HCT116 (cell line): ENCODE measurements around the gene MPEG1. TPM values are rescaled to one million over a fixed set of nuclear protein-coding genes. Genes with fewer than 3 reads are reported as not detected.

Experiments used
- ATAC-seq: fragments of 200-7000 bp; cut with Tn5 transposase; 2 replicates; pipeline ENCODE4 v1.9.1; 2020; ENCODE audit warnings: mild to moderate bottlenecking, moderate library complexity
- BruUV-seq: library from RNA; stranded (reverse); fragments of 400-500 nt; replicated peaks from 2 replicates; lab custom pipeline; 2021; lab: Mats Ljungman, UMichigan
- CTCF ChIA-PET: fragments of 300-600 bp; sonication (Branson Sonifier 250); formaldehyde crosslinking; loops from one replicate; lab custom pipeline; 2021; ENCODE audit warnings: antibody characterized with exemption; lab: Charles Lee
- POLR2A ChIA-PET: fragments of 300-600, 350-600 bp; sonication (Branson Sonifier 250); formaldehyde crosslinking; loops from one replicate; lab custom pipeline; 2021; ENCODE audit warnings: antibody characterized with exemption; lab: Charles Lee
- RAD21 ChIA-PET, 2 experiments: fragments of 300-600 bp; sonication (Branson Sonifier 250); formaldehyde crosslinking; loops; one replicate each; lab custom pipeline; 2023; ENCODE audit warnings: low total read pairs in 2 of 2; ENCODE audit not compliant: uncharacterized antibody in 2 of 2, unreplicated experiment in 2 of 2, low non-redundant PET in 1 of 2; lab: Charles Lee
- DNase-seq: peaks from one replicate; pipeline ENCODE4 v3.0.0-alpha.2; 2010; ENCODE audit warnings: low read depth, low spot score
- H2AFZ ChIP-seq: fragments of 200-600 bp; shearing (Covaris generic), sonication (generic); 2 replicates; pipeline ENCODE4 v1.6.1; 2017; ENCODE audit warnings: low read depth, mixed run types, mixed read lengths, antibody characterized with exemption, low read length; ENCODE audit not compliant: poor library complexity, severe bottlenecking
- H3K27ac ChIP-seq: 2 replicates; pipeline ENCODE4 v1.5.1; 2012; ENCODE audit warnings: low read depth, low read length
- H3K27me3 ChIP-seq: fragments of 200-600 bp; sonication (generic); 2 replicates; pipeline ENCODE4 v1.6.1; 2016; ENCODE audit warnings: mixed run types, low read length, mixed read lengths; ENCODE audit not compliant: insufficient read depth
- H3K36me3 ChIP-seq, 2 experiments: fragments of 200-500 bp in 1 of 2; fragments of 200-600 bp in 1 of 2; sonication (Bioruptor generic) in 1 of 2; sonication (generic) in 1 of 2; 2 replicates each; pipeline versions ENCODE4 v1.5.1 to v1.6.1; 2014 to 2016; ENCODE audit warnings: low read length in 2 of 2, inconsistent platforms in 1 of 2, mixed read lengths in 1 of 2, mixed run types in 1 of 2; ENCODE audit not compliant: insufficient read depth in 2 of 2, control insufficient read depth in 1 of 2
- H3K4me1 ChIP-seq, 2 experiments: fragments of 200-600 bp in 1 of 2; sonication (generic) in 1 of 2; 2 replicates each; pipeline versions ENCODE4 v1.5.1 to v1.6.1; 2012 to 2017; ENCODE audit warnings: low read length in 2 of 2, inconsistent platforms in 1 of 2, mild to moderate bottlenecking in 1 of 2, mixed read lengths in 1 of 2, mixed run types in 1 of 2, moderate library complexity in 1 of 2; ENCODE audit not compliant: insufficient read depth in 2 of 2, control insufficient read depth in 1 of 2
- H3K4me2 ChIP-seq: fragments of 200-600 bp; sonication (generic); 2 replicates; pipeline ENCODE4 v1.6.1; 2017; ENCODE audit warnings: mixed run types, low read length, mixed read lengths
- H3K4me3 ChIP-seq, 2 experiments: fragments of 200-600 bp in 1 of 2; sonication (generic) in 1 of 2; replicated peaks in 1 of 2; 2 replicates each; pipeline ENCODE4 v1.5.1; 2011 to 2016; ENCODE audit warnings: low read length in 2 of 2, control low read depth in 1 of 2, low read depth in 1 of 2, mild to moderate bottlenecking in 1 of 2, mixed read lengths in 1 of 2, mixed run types in 1 of 2
- H3K79me2 ChIP-seq: fragments of 200-600 bp; sonication (generic); 2 replicates; pipeline ENCODE4 v1.6.1; 2017; ENCODE audit warnings: mild to moderate bottlenecking, mixed run types, low read length, moderate library complexity, mixed read lengths; ENCODE audit not compliant: insufficient read depth
- H3K9ac ChIP-seq: fragments of 200-600 bp; sonication (generic); 2 replicates; pipeline ENCODE4 v1.6.1; 2016; ENCODE audit warnings: low read length, mixed read lengths
- H3K9me2 ChIP-seq: fragments of 200-600 bp; sonication (generic), shearing (Covaris generic); 2 replicates; pipeline ENCODE4 v1.6.1; 2017; ENCODE audit warnings: mixed run types, mild to moderate bottlenecking, moderate library complexity; ENCODE audit not compliant: insufficient read depth
- H3K9me3 ChIP-seq, 2 experiments: fragments of 200-500 bp in 1 of 2; fragments of 200-600 bp in 1 of 2; sonication (Bioruptor generic) in 1 of 2; sonication (generic) in 1 of 2; 2 replicates each; pipeline ENCODE4 v1.6.1; 2014 to 2017; ENCODE audit warnings: low read length in 2 of 2, mixed read lengths in 2 of 2, inconsistent platforms in 1 of 2, low read depth in 1 of 2, mild to moderate bottlenecking in 1 of 2, mixed run types in 1 of 2, moderate library complexity in 1 of 2; ENCODE audit not compliant: control insufficient read depth in 1 of 2, insufficient read depth in 1 of 2
- H4K20me1 ChIP-seq: fragments of 200-600 bp; sonication (generic), shearing (Covaris generic); 2 replicates; pipeline ENCODE4 v1.6.1; 2017; ENCODE audit warnings: mixed run types, mild to moderate bottlenecking, moderate library complexity; ENCODE audit not compliant: insufficient read depth
- CBX3 ChIP-seq: IDR thresholded peaks from 2 replicates; pipeline ENCODE4 v1.6.1; 2012; ENCODE audit warnings: low read depth
- CTCF ChIP-seq, 3 experiments: fragments of 200-600 bp in 1 of 3; sonication (generic) in 1 of 3; IDR thresholded peaks in 2 of 3; conservative IDR thresholded peaks in 1 of 3; 2 replicates each; pipeline ENCODE4 v1.5.1; 2012 to 2017; ENCODE audit warnings: low read depth in 2 of 3, low read length in 2 of 3, antibody characterized with exemption in 1 of 3, borderline replicate concordance in 1 of 3, control low read depth in 1 of 3, mild to moderate bottlenecking in 1 of 3, mixed read lengths in 1 of 3, mixed run types in 1 of 3, moderate library complexity in 1 of 3; ENCODE audit not compliant: insufficient read depth in 1 of 3
- EGR1 ChIP-seq: IDR thresholded peaks from 2 replicates; pipeline ENCODE4 v1.6.1; 2012; ENCODE audit warnings: low read depth
- ELF1 ChIP-seq: IDR thresholded peaks from 2 replicates; pipeline ENCODE4 v1.6.1; 2012; ENCODE audit warnings: low read depth, borderline replicate concordance
- EZH2 ChIP-seq: fragments of 200-600 bp; sonication (generic); IDR thresholded peaks from 2 replicates; pipeline ENCODE4 v1.6.1; 2017; ENCODE audit warnings: antibody characterized with exemption, mixed run types
- EZH2phosphoT487 ChIP-seq: fragments of 200-600 bp; IDR thresholded peaks from 2 replicates; pipeline ENCODE4 v1.6.1; 2018; ENCODE audit warnings: antibody characterized with exemption, borderline replicate concordance
- FOSL1 ChIP-seq: IDR thresholded peaks from 2 replicates; pipeline ENCODE4 v1.6.1; 2012; ENCODE audit warnings: low read depth
- JUND ChIP-seq: IDR thresholded peaks from 2 replicates; pipeline ENCODE4 v1.6.1; 2012
- MAX ChIP-seq: IDR thresholded peaks from 2 replicates; pipeline ENCODE4 v1.6.1; 2012
- POLR2A ChIP-seq: IDR thresholded peaks from 2 replicates; pipeline ENCODE4 v1.7.0; 2011; ENCODE audit warnings: borderline replicate concordance; ENCODE audit not compliant: insufficient read depth, insufficient read length; ENCODE audit errors: extremely low read depth
- POLR2AphosphoS5 ChIP-seq: IDR thresholded peaks from 2 replicates; pipeline ENCODE4 v1.6.1; 2011; ENCODE audit warnings: mild to moderate bottlenecking, low read depth, low read length, moderate library complexity
- RAD21 ChIP-seq: IDR thresholded peaks from 2 replicates; pipeline ENCODE4 v1.6.1; 2012; ENCODE audit warnings: low read depth, mild to moderate bottlenecking
- SIN3A ChIP-seq: IDR thresholded peaks from 2 replicates; pipeline ENCODE4 v1.6.1; 2012; ENCODE audit warnings: low read depth
- SRF ChIP-seq: IDR thresholded peaks from 2 replicates; pipeline ENCODE4 v1.6.1; 2012; ENCODE audit warnings: low read depth
- YY1 ChIP-seq: IDR thresholded peaks from 2 replicates; pipeline ENCODE4 v1.6.1; 2011; ENCODE audit warnings: low read length, low read depth, moderate library complexity, mild to moderate bottlenecking; ENCODE audit not compliant: insufficient replicate concordance; ENCODE audit errors: extremely low read depth
- ZBTB33 ChIP-seq: IDR thresholded peaks from 2 replicates; pipeline ENCODE4 v1.6.1; 2011; ENCODE audit warnings: mild to moderate bottlenecking, low read length, moderate library complexity; ENCODE audit not compliant: insufficient replicate concordance; ENCODE audit errors: extremely low read depth
- ZFX ChIP-seq: fragments of 450-650 bp; IDR thresholded peaks from 2 replicates; pipeline ENCODE4 v1.6.1; 2017
- ZNF274 ChIP-seq: fragments of 200-500 bp; sonication (Bioruptor generic); IDR thresholded peaks from 2 replicates; pipeline ENCODE4 v1.6.1; 2014; ENCODE audit warnings: mild to moderate bottlenecking, low read depth, low read length, inconsistent platforms
- intact Hi-C: fragments of 100-400 bp; cut with micrococcal nuclease; formaldehyde crosslinking; loops from 2 replicates; pipeline ENCODE4 v1.10.0; 2022
- total RNA-seq: library from RNA; stranded (reverse); gene quantifications from one replicate; pipeline ENCODE4 v1.2.1, GENCODE V29; 2021; ENCODE audit not compliant: unreplicated experiment
- TF ChIP-seq, protein P1 (sequence below): IDR thresholded peaks from 2 replicates; pipeline ENCODE4 v1.6.1; 2012

Gene MPEG1
- total RNA-seq, 1 experiment from 2014 or later: 0.07 TPM

- intact Hi-C loops: no loop called here
- Histone ChIP-seq H3K9me3 (no peaks in the 10 kb centered on the region), H3K9me2 (no peaks in the 10 kb centered on the region), H3K27ac (no peak overlapping the region), H3K36me3 (no peaks in the 10 kb centered on the region), H4K20me1 (no peaks in the 10 kb centered on the region), H3K79me2 (no peaks in the 10 kb centered on the region), H3K4me3 (no peak overlapping the region), H3K4me1 (no peaks in the 10 kb centered on the region), H3K9ac (no peak overlapping the region), H3K4me2 (no peak overlapping the region), H3K27me3 (no peaks in the 10 kb centered on the region)
- CTCF ChIA-PET: no interaction called here
- RAD21 ChIA-PET: no interaction called here
- DNase-seq (no peak), ATAC-seq (no peak)
- POLR2A ChIA-PET: no interaction called here
- BruUV-seq: no TSS peak
- TF ChIP-seq EGR1: no peak
- no peak for TF ChIP-seq EZH2
- TF ChIP-seq EZH2phosphoT487: no peak
- TF ChIP-seq, protein P1, sequence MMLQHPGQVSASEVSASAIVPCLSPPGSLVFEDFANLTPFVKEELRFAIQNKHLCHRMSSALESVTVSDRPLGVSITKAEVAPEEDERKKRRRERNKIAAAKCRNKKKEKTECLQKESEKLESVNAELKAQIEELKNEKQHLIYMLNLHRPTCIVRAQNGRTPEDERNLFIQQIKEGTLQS: no peak
- TF ChIP-seq ZNF274: no peak
- TF ChIP-seq MAX: no peak
- no peak for TF ChIP-seq POLR2AphosphoS5
- no peak for TF ChIP-seq ZFX
- no peak for TF ChIP-seq ELF1
- no peak for TF ChIP-seq FOSL1
- TF ChIP-seq RAD21: no peak
- no peak for TF ChIP-seq ZBTB33
- TF ChIP-seq CTCF (IDR thresholded peaks at IDR 0.05 in 2 of 3, conservative IDR thresholded peaks at IDR 0.05 in 1 of 3; ENCODE audit: borderline replicate concordance in 1 of 3, insufficient read depth in 1 of 3, low read depth in 2 of 3, low read length in 2 of 3): no peak
- TF ChIP-seq SIN3A: no peak
- no peak for TF ChIP-seq JUND
- TF ChIP-seq POLR2A: no peak
- TF ChIP-seq CBX3: no peak
- TF ChIP-seq YY1: no peak
- no peak for TF ChIP-seq SRF
- TF ChIP-seq, all 23 proteins: peak for 0
- no peak overlapping the region for H2AFZ ChIP-seq
Measured at GRCh38 chr11:59254286-59254685, 41.6 kb upstream of the MPEG1 start.
